CD14-positive monocyte (primary cell): ENCODE measurements around the gene TUT7. TPM values are rescaled to one million over a fixed set of nuclear protein-coding genes. Genes with fewer than 3 reads are reported as not detected.

ENCODE experiments used
- DNase-seq, 3 donors: peaks; one replicate each; pipeline ENCODE4 v3.0.0-alpha.2; 2011 to 2022
- H2AFZ ChIP-seq: 2 replicates; pipeline ENCODE4 v1.6.0; 2012; ENCODE audit warnings: mild to moderate bottlenecking, low read depth, low read length, inconsistent platforms; ENCODE audit not compliant: insufficient read depth, poor library complexity, severe bottlenecking
- H3K27ac ChIP-seq, 2 donors: 1 replicate in 1 of 2; 2 replicates in 1 of 2; pipeline ENCODE4 v1.5.1; 2012 to 2013; ENCODE audit warnings: low read length in 2 of 2, control low read depth in 1 of 2, inconsistent platforms in 1 of 2, low read depth in 1 of 2, mild to moderate bottlenecking in 1 of 2
- H3K27me3 ChIP-seq, 2 donors: one replicate each; pipeline versions ENCODE4 v1.6.0 to v1.6.1; 2011 to 2013; ENCODE audit warnings: low read length in 2 of 2; ENCODE audit not compliant: control insufficient read depth in 2 of 2, insufficient read depth in 2 of 2
- H3K36me3 ChIP-seq, 2 donors: replicated peaks in 1 of 2; 1 replicate in 1 of 2; 2 replicates in 1 of 2; pipeline versions ENCODE4 v1.5.1 to v1.6.1; 2012 to 2013; ENCODE audit warnings: low read length in 2 of 2, control low read depth in 1 of 2, inconsistent platforms in 1 of 2, mild to moderate bottlenecking in 1 of 2; ENCODE audit not compliant: insufficient read depth in 2 of 2, control insufficient read depth in 1 of 2
- H3K4me1 ChIP-seq, 2 donors: 1 replicate in 1 of 2; 2 replicates in 1 of 2; pipeline versions ENCODE4 v1.5.1 to v1.6.1; 2012 to 2013; ENCODE audit warnings: low read length in 2 of 2, control low read depth in 1 of 2, inconsistent platforms in 1 of 2, mild to moderate bottlenecking in 1 of 2, moderate library complexity in 1 of 2; ENCODE audit not compliant: insufficient read depth in 2 of 2, control insufficient read depth in 1 of 2
- H3K4me2 ChIP-seq: replicated peaks from 2 replicates; pipeline ENCODE3; 2012; ENCODE audit warnings: low read length, moderate library complexity, mild to moderate bottlenecking; ENCODE audit not compliant: poor library complexity, severe bottlenecking; ENCODE audit errors: extremely low read depth
- H3K4me3 ChIP-seq, 3 experiments: fragments of 200-600 bp in 1 of 3; sonication (generic) in 1 of 3; replicated peaks in 1 of 3; 1 replicate in 2 of 3; 2 replicates in 1 of 3; pipeline ENCODE4 v1.5.1; 2011 to 2013; ENCODE audit warnings: low read length in 3 of 3, mild to moderate bottlenecking in 3 of 3, control low read depth in 2 of 3, low read depth in 2 of 3, inconsistent platforms in 1 of 3, moderate library complexity in 1 of 3
- H3K79me2 ChIP-seq: 2 replicates; pipeline ENCODE4 v1.6.0; 2012; ENCODE audit warnings: mild to moderate bottlenecking, control low read depth, inconsistent platforms, low read length, moderate library complexity; ENCODE audit not compliant: insufficient read depth
- H3K9ac ChIP-seq: 2 replicates; pipeline ENCODE4 v1.6.0; 2017; ENCODE audit warnings: low read length, mild to moderate bottlenecking; ENCODE audit not compliant: insufficient read depth, poor library complexity, severe bottlenecking
- H3K9me3 ChIP-seq, 2 donors: replicated peaks in 1 of 2; 1 replicate in 1 of 2; 2 replicates in 1 of 2; pipeline versions ENCODE4 v1.5.1 to v1.6.1; 2012 to 2013; ENCODE audit warnings: low read length in 2 of 2, control low read depth in 1 of 2; ENCODE audit not compliant: control insufficient read depth in 1 of 2, insufficient read depth in 1 of 2
- H4K20me1 ChIP-seq: 2 replicates; pipeline ENCODE4 v1.6.0; 2012; ENCODE audit warnings: mild to moderate bottlenecking, low read length, control low read depth, moderate library complexity; ENCODE audit not compliant: insufficient read depth
- H3K27ac Mint-ChIP-seq, 7 donors: one replicate each; pipeline ENCODE4 v1.8.0; 2020; ENCODE audit warnings: mild to moderate bottlenecking in 7 of 7, mixed read lengths in 7 of 7, moderate library complexity in 6 of 7, inconsistent platforms in 2 of 7
- H3K27me3 Mint-ChIP-seq, 3 donors: one replicate each; pipeline ENCODE4 v1.8.0; 2021 to 2022; ENCODE audit warnings: low read depth in 3 of 3, mild to moderate bottlenecking in 3 of 3, mixed read lengths in 3 of 3, moderate library complexity in 3 of 3, inconsistent platforms in 1 of 3
- H3K36me3 Mint-ChIP-seq, 2 donors: one replicate each; pipeline ENCODE4 v1.8.0; 2020; ENCODE audit warnings: mixed read lengths in 2 of 2, inconsistent platforms in 1 of 2, mild to moderate bottlenecking in 1 of 2
- H3K4me1 Mint-ChIP-seq: one replicate; pipeline ENCODE4 v1.8.0; 2020; ENCODE audit warnings: mild to moderate bottlenecking, mixed read lengths
- H3K4me3 Mint-ChIP-seq, 2 donors: one replicate each; pipeline ENCODE4 v1.8.0; 2020; ENCODE audit warnings: mild to moderate bottlenecking in 2 of 2, mixed read lengths in 2 of 2, moderate library complexity in 1 of 2
- H3K9me3 Mint-ChIP-seq, 7 donors: one replicate each; pipeline ENCODE4 v1.8.0; 2020 to 2022; ENCODE audit warnings: mixed read lengths in 7 of 7, mild to moderate bottlenecking in 6 of 7, moderate library complexity in 6 of 7, inconsistent platforms in 2 of 7
- WGBS: methylation state at CpG from one replicate; pipeline ENCODE4 v1.1.5; 2013; ENCODE audit warnings: missing lambda C conversion rate; ENCODE audit not compliant: insufficient coverage; 5-methylcytosine and 5-hydroxymethylcytosine counted together
- intact Hi-C, 2 donors: fragments of 100-400 bp; cut with micrococcal nuclease; formaldehyde crosslinking; loops; one replicate each; pipeline versions ENCODE4 v1.15.0 to v1.15.1; 2023
- polyA minus RNA-seq: library from RNA; depleted of rRNA, polyadenylated mRNA; stranded (reverse); fragments of >200 nt; gene quantifications from 2 replicates; pipeline ENCODE4 v1.2.3, GENCODE V29; 2012
- polyA plus RNA-seq, 3 donors: library from polyadenylated mRNA; depleted of rRNA in 1 of 3; unstranded in 2 of 3; stranded (reverse) in 1 of 3; fragments of 300-500 nt in 2 of 3; fragments of >200 nt in 1 of 3; fragmentation: Illumina TruSeq in 2 of 3; gene quantifications; 1 replicate in 2 of 3; 2 replicates in 1 of 3; pipeline ENCODE4 v1.2.3, GENCODE V29; 2012 to 2021
- total RNA-seq, 12 experiments: library from RNA in 1 of 12; stranded (reverse) in 1 of 12; fragments of 120-200 nt in 1 of 12; gene quantifications; one replicate each; pipeline ENCODE4 v1.2.4 and lab custom pipeline; 2013 to 2026; ENCODE audit warnings: mixed read lengths in 6 of 12, inconsistent platforms in 1 of 12
- TF ChIP-seq, protein P1 (sequence below): fragments of 200-600 bp; IDR thresholded peaks from one replicate; pipeline ENCODE4 v1.8.0; 2022; ENCODE audit warnings: antibody characterized with exemption, mild to moderate bottlenecking

TUT7 gene, protein sequence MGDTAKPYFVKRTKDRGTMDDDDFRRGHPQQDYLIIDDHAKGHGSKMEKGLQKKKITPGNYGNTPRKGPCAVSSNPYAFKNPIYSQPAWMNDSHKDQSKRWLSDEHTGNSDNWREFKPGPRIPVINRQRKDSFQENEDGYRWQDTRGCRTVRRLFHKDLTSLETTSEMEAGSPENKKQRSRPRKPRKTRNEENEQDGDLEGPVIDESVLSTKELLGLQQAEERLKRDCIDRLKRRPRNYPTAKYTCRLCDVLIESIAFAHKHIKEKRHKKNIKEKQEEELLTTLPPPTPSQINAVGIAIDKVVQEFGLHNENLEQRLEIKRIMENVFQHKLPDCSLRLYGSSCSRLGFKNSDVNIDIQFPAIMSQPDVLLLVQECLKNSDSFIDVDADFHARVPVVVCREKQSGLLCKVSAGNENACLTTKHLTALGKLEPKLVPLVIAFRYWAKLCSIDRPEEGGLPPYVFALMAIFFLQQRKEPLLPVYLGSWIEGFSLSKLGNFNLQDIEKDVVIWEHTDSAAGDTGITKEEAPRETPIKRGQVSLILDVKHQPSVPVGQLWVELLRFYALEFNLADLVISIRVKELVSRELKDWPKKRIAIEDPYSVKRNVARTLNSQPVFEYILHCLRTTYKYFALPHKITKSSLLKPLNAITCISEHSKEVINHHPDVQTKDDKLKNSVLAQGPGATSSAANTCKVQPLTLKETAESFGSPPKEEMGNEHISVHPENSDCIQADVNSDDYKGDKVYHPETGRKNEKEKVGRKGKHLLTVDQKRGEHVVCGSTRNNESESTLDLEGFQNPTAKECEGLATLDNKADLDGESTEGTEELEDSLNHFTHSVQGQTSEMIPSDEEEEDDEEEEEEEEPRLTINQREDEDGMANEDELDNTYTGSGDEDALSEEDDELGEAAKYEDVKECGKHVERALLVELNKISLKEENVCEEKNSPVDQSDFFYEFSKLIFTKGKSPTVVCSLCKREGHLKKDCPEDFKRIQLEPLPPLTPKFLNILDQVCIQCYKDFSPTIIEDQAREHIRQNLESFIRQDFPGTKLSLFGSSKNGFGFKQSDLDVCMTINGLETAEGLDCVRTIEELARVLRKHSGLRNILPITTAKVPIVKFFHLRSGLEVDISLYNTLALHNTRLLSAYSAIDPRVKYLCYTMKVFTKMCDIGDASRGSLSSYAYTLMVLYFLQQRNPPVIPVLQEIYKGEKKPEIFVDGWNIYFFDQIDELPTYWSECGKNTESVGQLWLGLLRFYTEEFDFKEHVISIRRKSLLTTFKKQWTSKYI (N-terminal part only)
- total RNA-seq (2013): 129 TPM
- polyA plus RNA-seq (10 to 100 TPM; 14.2 to 51.6 (median 27.9) TPM), polyA minus RNA-seq (68.2 and 98.4 TPM in 2 replicates), total RNA-seq (lab: John Stamatoyannopoulos, UW) (197 to 656 (median 486) reads per million in 11 experiments)

DNA sequence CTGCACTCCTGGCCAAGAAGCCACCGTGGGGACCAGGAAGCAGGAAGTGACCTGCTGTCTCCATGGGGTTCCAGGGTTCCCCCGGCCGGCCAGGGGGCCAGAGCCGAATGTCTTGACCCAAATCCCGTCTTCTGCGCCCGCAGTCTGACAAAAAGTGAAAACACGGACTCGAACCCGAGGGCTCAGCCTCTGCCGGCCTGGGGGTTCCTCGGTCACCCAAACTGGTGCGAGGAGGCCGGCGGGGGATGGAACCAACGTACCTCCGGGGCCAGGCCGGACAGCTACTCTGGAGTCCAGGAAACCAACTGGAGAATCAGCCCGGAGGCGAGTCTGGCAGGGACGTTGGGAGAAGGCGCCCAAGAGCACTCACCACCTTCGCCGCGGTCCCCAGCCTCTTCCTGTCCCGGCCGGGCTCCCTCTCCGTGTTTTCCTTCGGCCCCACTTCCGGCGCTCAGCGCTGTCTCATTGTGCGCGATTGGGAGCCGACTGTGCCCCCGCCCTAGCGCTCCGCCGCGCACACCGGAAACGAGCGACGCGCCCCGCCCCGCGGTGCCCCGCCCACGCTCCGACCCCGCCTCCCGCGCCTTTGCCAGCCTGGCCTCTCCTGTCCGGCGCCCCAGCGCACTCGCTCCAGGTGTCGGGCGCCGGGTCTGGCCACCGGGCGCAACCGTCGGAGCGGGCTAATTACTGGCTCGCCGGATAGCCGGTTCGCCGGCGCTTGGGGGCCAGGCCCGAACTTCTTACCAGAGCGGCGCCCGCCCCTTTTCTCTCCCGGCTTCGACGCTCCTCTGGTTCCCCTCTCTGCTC is at the start of gene TUT7:
Gene TUT7 (minus strand): TSS at position 400 of the 807 bp plus-strand sequence. CDS start 1,211 bp downstream, outside the sequence.
- H3K27ac Mint-ChIP-seq: peak within 1 kb of the TSS; percentile 95 to 99 (median 97)
- H3K36me3 Mint-ChIP-seq: peaks cover 19 to 28% of the 10 kb centered on the region in 2 donors
- peak within 1 kb of the TSS; percentile 90 to 99 (median 98) for H3K4me3 ChIP-seq
- H4K20me1 ChIP-seq: peaks cover 16% of the 10 kb centered on the region
- intact Hi-C loops: loop anchor here in 1 of 2 donors (5.0 to 10.0 kb wide), 2 partner anchors 72 to 411 kb away; partner anchors contain the start of gene ISCA1
- H3K4me3 Mint-ChIP-seq: peak within 1 kb of the TSS; percentile 99 to 100
- H3K4me2 ChIP-seq: peak within 1 kb of the TSS; percentile 81
- peaks cover 55% of the 10 kb centered on the region for H3K4me1 Mint-ChIP-seq
- H3K27ac ChIP-seq: peak within 1 kb of the TSS; percentile 91 to 95
- H3K27me3 ChIP-seq: no peaks in the 10 kb centered on the region
- H3K27me3 Mint-ChIP-seq: peaks cover 0 to 2% (median 0%) of the 10 kb centered on the region in 3 donors
- peak within 1 kb of the TSS; percentile 90 for H3K9ac ChIP-seq
- WGBS: under 1% methylated on average over 78 of the region's 79 CpGs
- peaks cover 0 to 14% of the 10 kb centered on the region in 2 donors for H3K36me3 ChIP-seq
- peak within 1 kb of the TSS; percentile 88 for H2AFZ ChIP-seq
- no peaks in the 10 kb centered on the region for H3K9me3 ChIP-seq
- TF ChIP-seq, protein P1, sequence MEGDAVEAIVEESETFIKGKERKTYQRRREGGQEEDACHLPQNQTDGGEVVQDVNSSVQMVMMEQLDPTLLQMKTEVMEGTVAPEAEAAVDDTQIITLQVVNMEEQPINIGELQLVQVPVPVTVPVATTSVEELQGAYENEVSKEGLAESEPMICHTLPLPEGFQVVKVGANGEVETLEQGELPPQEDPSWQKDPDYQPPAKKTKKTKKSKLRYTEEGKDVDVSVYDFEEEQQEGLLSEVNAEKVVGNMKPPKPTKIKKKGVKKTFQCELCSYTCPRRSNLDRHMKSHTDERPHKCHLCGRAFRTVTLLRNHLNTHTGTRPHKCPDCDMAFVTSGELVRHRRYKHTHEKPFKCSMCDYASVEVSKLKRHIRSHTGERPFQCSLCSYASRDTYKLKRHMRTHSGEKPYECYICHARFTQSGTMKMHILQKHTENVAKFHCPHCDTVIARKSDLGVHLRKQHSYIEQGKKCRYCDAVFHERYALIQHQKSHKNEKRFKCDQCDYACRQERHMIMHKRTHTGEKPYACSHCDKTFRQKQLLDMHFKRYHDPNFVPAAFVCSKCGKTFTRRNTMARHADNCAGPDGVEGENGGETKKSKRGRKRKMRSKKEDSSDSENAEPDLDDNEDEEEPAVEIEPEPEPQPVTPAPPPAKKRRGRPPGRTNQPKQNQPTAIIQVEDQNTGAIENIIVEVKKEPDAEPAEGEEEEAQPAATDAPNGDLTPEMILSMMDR: no peak
- H3K9me3 Mint-ChIP-seq: peaks cover 0 to 5% (median 0%) of the 10 kb centered on the region in 7 donors
- peaks cover 58 to 71% of the 10 kb centered on the region in 2 donors for H3K4me1 ChIP-seq
- peak; percentile 92 to 93 (median 92) for DNase-seq
- peaks cover 50% of the 10 kb centered on the region for H3K79me2 ChIP-seq
